Epidermal melanocyte (primary cell): ENCODE data around the gene TICAM1.
A peak's percentile ranks its signal among the peaks of the same experiment; 100 is the strongest.

Experiments
- DNase-seq: peaks from one replicate; pipeline ENCODE4 v3.0.0; 2011; ENCODE audit warnings: low spot score; ENCODE audit not compliant: insufficient read length

Gene TICAM1

GRCh38 chr19:4772566-4772965 is 58.9 kb downstream of the TICAM1 start:
- DNase-seq, result no peak

GRCh38 chr19:4768934-4769777 is 62.4 kb downstream of the TICAM1 start:
- peak; percentile 82 for DNase-seq
